Right kidney (tissue), 1 donor: Measurements from ENCODE around the gene MACROD2.

Source experiments
- DNase-seq: peaks from one replicate; pipeline ENCODE4 v3.0.0-alpha.2; 2016

Gene MACROD2

DNA sequence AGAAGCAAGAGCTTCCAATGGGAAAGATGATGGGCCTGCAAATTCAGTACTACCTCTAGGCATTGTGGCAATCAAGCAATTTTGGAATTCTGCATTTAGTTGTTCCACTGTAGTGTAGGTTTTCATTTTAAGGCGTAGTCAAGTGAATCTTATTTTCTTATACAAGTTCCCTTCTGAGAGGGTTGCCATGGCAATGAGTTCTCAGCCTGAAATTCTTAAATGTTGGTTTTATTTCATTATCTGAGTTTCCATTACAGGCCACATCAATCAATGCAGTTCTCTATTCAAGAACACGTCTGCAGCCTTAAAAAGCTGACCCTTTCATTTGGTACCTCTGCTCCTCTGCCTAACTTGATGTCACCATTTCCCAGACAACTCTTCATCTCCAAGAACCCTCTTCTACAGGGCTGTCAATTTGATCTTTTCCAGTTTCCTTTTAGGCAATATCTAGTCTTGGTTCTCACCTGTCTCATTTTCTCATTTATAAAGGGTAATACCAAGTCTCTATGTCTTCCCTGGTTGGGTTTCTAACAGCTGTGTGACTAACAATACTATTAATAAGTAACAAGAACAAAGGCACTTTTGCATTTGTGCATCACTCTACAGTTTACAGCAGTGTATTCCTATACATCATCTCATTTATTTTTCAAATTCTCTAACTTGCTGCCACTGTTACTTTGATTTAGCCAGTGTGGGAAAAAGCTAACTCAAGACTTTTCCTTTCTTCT, 1240.3 kb downstream of the MACROD2 start:
- DNase-seq = no peak

DNA sequence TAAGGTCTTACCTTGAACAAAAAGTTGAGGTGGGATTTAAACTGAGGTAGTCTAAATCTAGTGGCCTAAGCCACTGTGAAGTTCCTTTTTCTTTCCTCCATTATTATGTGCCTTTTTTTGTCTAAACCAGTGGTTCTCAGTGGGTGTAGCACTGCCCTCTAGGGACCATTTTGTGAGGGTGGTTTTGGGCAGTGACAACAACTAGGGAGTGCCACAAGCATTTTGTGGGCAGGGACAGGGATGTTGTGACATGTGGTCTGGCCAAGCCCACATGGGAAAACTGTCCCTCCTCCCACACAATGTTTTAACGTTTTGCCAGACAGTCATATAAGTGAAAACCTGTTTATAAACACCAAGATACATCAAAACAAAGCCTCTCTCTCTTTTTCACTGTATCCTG, 1241.5 kb downstream of the MACROD2 start:
- DNase-seq = no peak

DNA sequence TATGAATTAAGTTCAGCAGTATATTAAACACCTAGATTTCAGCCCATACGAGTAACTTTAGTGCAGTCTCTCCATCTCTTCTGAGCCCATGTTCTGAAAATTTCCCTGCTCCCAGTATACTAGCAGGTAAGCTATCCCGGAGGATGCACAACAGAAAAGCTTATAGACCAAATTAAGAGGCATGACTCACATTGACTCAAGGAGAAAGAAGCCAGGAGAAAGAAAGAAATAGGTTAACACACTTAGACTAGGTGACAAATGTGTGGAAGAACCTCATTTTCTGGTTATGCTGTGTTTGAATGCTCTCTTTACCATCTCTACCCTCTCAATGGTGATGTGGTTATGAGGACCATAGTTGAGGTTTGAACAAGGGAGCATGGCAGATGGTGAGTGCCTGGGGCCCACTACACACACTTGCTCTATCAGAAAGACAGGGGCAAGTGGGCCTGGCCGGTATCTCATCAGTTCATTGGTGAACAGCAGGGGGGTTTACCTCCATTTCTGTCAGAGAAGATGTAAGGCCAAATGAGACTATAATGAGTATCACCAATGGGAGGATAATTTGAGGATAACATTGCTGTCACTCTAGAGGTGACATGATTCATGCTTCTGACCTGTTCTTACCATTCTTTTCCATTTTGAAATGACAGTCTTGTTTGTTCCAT, 1244.4 kb downstream of the MACROD2 start:
- no peak for DNase-seq

DNA sequence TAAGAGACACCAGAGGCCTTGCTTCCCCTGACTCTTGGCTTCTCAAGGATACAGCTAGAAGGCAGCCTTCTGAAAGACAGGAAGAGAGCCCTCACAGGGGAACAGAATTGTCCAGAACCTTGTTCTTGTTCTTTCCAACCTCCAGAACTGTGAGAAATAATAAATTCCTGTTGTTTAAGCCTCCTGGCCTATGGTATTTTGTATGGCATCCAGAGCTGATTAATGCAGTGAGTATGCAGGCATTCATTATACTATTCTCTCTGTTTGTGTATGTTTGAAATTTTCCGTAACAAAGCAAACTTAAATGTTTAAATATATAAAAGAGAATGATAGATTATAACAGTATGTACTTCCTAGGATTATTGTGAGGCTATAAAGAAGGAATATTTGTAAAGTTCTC, 1245.5 kb downstream of the MACROD2 start:
- DNase-seq = no peak

DNA sequence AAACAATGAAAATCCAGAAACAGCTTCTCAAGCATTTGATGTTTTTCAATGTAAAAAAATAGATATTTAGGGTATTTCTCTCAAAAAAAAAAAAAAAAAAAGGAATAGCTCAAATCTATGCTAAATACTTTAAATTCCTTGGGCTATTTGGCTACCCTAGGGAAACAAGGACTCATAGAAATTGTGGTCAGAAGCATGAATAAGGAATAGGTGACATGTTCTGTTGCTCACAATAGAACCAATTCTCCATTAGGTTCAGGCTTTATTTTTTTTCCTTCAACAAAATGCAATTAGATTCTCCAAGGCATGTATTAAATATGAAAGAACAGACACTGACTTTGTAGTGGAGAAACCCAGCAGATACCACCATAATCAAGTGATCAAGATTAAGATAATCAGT, 1246.4 kb downstream of the MACROD2 start:
- DNase-seq = no peak

DNA sequence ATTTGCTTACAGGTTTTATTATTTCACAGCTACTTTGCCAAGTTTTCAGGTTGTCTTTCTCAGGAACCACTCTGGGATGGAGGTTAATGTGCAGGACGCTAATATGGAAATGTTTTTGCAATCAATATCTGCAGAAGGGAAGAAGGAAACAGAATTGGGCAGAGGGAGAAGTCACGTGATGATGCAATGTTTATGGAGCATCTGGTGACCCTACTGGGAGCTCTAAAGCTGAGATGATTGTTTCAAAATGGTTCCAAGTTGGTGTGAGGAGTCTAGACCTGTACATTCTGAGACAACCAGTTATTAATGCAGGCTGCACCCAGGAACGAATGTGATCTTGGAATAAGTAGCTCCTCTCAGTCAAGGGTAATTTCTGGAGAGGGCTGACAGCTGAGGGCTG, 1247.5 kb downstream of the MACROD2 start:
- DNase-seq = no peak

DNA sequence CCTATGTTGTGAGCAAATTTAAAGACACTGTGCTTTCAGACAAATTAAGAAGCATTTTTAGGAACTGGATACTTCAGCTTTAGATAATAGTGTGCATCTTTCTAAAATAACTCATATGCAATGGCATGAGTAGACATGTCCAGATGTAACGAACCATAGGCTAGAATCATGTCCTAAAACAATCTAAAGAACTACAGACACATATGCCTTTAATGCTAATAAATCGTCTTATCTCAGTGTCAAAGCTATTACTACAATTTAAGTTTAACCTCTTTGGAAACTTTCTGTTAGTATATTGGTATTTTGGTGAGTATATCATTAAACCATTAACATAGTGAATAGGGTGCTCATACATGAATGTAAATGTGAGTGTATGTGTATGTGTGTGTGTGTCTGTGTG, 1250.6 kb downstream of the MACROD2 start:
- DNase-seq = no peak

DNA sequence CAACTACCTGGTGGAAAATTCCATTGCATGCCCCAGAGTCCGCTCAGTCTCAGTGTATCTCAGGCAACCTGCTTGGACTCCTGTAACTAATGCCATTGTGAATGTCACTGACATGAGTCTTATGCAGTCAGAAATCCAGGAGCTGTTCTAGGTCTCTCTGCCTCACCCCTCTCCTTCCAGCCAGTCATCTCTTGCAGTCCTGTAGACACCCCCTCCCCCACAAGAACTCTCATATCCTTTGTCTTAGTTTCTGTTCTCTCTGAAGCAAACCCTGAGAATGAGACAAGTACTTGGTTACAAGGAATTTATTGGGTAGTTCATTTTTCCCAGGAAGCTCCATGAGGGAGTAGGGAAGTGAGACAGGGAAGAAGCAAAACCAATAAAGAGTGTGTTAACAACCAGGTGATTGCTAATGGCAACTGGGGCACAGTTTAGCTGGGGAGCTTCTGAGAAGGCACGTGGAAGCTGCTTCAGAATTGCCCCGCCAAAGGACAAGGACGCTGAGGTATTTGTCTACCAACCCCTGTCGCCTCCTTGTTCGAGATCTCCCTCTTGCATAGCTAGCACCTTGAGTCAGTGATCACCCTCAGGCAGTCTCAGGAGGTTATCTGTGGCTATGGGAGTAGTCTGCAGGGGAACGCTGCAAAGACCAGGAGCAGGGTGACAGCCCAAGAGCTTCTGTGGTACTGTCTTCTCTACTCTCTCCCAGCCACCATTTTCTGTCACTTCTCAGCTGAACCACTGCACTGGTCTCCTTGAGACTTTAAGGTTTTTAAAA, 1253.5 kb downstream of the MACROD2 start:
- DNase-seq = no peak

DNA sequence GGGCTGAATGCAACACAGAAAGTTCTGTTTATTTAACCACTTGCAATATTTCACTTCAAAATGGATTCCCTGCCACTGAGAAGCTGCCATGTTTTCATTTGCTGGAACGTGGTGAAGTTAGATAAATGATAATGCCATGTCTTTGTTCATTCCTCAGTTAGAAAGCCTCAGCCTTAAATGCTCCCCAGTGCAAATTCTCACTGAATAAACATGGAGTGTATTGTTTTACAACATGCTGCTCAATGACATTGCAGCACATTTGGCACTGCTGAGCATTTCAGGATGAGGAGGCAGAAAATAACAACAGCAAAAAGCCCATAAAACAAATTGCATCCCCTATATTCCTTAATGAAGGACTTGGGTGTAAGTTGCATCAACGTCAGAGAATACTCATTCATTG, 1255.9 kb downstream of the MACROD2 start:
- no peak for DNase-seq

DNA sequence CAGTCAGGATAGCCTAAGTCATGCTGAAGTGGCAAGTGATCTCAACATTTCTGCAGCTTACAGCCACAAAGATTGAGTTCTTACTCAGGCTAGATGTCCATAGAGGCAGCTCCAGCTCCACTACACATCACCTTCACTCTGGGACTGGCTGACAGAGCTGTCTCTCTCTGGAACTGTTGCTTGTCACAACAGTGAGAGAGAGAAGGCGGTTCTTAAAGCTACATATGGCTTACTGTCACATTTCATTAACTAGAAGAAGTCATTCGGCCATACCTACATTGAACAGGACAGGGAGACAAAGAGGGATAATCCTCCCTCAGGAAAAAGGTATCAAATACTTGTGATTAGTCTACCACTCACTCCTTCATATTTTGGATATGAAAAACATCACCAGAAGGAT, 1257.0 kb downstream of the MACROD2 start:
- no peak for DNase-seq

DNA sequence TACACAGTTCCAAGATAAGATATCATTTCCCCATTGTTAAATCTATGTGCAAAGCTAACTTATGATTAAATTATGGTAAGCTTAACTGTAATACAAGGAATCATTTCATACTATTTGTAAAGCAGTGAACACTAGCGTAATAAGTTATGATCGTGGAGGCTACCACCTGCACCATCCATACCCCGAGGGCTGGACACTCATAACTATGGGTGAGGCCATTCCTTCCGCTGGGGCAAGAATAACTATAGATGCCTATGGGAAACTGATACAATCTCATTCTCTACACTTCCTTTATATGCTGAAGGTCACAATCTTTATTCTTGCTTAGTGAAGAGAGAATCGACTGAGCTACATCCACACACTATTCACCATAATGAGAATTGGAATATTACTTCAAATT, 1258.1 kb downstream of the MACROD2 start:
- no peak for DNase-seq

DNA sequence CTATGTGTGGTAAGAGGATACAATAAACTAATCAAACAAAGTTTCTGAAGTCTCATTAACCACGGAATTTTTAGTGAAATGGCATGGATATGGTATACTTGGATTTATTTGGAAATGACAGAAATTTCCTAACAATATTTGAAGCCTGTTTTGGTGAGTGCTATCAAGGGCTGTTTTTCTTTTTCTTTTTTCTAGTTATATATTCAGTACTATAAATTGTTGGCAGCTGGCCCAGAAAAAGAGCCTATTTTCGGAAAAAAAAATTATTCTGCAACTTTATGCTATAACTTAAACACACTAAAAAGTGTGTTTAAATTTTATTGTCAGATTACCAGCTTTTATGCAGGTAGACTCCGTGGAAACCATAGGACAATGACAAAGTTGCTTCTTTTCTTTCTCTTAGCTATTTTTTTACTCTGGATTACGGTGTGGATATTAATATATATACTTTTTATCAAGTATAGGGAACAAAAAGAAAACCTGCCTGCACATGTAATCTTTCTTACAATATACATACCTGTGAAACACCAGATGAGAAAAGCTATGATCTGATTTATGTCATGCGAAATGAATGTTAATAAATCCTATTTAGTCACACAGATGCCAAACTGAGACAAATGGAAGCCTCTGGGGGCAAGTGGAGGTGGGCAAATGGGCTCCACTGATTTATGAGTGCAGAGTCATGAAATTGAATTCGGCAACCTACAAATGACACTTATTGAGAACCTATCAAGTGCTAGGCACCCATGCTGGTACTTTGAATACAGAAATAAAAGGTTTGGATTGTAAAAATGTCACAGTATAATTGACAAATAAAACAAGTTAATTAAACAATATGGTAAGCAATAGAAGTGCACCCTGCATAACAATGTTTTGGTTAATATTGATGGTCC, 1261.6 kb downstream of the MACROD2 start:
- no peak for DNase-seq

DNA sequence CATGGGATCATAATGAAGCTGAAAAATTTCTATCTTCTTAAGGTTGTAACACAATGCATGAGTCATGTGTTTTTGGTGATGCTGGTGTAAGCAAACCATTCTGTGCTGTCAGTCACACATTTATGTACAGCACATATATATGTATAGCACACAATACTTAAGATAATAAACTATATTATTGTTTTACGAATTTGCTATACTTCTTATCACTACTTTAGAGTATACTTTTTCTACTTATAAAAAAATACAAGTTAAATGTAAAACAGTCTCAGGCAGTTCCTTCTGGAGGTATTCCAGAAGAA, 1262.2 kb downstream of the MACROD2 start:
- no peak for DNase-seq

DNA sequence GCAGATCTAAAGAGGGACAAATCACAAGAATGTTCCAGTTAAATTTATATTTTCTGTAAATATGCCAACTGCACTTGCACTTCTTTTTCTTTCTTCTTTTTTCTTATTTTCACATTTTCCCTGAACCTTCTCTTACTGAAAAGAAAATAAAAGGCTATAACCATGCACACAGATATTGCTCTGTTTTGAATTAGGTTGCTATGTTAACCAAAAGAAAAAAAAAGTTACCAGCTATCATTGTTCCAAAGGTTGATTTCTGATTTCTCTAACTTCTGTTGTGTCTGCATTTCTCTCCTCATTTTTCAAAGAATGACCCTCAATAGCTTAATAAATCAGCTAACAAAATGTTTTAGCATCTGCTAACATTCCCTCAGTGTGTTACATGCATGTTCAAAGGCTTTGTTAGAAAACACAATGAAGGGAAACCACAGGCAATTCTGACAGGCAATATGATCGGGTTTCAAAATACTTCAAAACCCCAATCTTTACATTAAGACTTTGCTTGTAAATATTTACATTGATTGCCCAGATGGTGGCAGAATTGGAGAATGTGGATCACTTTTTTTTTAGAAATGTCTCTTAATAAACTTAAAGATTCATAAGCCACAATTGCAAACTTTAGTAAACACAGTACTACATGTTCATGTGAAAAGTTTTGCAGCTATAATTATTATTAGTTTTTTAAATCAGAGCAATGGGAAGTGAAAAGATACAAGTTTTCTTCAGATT, 1270.4 kb downstream of the MACROD2 start:
- DNase-seq = no peak

DNA sequence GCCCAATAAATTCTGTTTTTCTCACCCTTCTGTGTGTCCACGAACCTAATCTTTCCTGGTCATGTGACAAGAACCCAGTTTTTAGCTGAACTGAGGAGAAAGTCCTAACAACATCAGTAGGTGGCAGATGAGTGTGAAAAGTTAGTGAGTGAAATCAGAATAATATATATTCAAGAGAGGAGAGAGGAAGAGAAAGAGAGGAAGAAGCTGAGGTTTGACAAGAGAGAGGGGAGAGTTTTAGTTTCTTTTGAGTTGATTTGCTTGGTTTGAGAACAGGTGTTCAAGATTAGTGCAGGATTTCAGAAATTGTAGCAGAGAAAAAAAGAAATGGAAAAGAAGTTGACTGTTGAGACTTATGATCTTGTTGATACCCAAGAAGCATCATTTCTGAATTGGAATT, 1272.6 kb downstream of the MACROD2 start:
- no peak for DNase-seq

DNA sequence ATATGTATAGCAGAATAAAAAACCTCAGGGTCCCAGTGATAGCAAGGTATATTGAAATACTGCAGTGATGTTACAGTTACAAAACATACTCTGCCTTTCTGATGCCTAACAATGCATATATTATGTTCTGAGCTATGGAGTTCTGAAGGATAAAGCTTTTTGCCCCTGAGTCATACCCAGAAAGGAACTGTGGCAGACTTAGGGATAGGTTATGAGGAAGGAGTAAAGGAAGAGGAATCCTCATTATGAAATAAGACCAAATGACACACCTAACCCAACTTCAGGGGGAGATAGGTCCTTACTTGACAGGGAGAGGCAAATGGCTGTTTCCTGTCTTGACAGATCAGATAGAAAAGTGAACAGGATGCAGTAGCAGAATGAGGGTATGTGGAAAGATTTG, 1282.7 kb downstream of the MACROD2 start:
- no peak for DNase-seq

DNA sequence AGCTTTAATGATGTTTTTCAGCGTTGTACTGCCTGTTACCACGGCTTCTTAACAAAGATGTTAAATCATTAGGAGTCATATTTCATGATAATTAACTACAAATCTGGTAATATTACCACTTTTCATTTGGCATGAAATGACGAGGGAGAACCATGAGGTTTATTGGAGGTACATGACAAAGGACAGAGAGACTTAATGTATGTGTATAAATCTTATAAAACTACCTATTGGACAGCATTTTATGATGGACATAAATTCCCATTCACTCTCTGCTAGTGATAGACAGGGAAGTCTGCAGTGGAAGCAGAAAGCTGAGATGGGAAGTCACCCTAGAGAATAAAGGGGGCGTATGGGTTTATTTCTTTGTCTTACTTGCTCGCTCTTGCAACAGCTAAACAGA, 1292.0 kb downstream of the MACROD2 start:
- DNase-seq = no peak

DNA sequence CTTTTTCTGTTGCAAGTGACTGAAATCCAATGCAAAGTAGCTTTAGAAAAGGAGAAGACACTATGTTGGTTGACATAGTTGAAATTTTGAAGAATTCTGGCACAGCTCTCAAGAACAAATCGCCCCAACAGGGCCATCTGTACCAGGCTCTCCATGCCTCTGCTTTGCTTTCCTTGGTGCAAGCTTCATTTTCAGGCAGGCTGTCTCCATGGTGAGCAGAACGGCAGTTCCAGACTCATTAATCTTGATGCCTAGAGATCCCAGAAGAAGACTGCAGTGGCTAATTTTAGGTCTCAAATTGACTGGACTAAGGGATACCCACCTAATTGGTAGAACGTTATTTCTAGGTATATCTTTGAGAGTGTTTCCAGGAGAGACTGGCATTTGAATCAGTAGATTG, 1292.8 kb downstream of the MACROD2 start:
- DNase-seq = no peak

DNA sequence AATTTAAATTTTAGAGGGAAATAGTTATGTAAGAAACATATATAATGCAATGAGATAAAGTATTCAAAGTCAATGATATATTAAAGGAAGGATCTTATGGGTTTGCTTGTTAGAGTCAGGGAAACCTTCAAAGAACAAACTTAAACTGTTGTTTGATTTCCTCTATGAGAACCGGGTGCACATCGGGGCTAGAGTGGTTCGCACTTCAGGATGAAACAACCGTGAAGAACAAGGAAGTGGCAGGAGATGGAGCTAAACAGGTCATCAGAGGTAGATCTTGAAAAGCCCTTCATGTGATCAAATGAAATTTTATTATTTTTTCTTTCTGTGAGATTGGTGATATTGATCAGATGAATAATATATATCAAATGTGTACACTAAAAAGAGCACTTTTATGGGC, 1294.0 kb downstream of the MACROD2 start:
- no peak for DNase-seq

DNA sequence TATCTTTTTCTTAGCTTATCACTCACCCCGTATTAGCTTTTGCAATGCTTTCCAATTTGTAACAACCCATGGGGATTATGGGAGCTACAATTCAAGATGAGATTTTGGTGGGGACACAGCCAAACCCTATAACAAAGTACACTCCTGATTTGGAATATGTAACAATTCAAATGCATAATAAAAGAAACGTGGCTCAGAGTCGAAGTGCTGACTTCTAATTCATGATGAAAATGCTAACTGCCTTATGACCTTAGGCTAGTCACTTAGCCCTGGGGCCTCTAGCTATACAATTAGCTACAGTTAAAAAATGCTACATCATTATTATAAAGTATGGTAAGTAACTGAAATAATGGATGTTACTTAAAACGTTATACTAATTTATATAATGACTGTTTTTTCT, 1297.1 kb downstream of the MACROD2 start:
- DNase-seq = no peak

DNA sequence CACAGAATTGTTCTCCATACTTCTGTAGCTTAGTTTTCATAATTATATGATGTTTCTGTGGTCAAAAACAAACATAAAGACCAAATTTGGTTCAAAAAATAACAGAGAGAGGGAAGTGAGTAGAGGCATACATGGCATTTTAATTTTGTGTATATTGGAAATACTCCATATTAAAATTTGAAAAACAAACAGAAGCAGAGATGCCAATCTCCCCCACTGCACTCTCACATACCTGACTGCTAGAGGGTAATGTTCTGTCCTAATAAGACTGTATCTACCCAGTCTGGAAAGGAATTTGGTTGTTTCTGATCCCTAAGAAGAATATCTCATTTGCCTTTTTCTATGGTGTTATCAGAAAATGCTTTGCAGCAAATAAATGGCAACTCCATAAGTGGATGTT, 1301.1 kb downstream of the MACROD2 start:
- DNase-seq = no peak
